GM19438 (cell line): ENCODE measurements around the gene FAM20C.
"Not testable (repeated sequence)": the region's sequence is repeated elsewhere in the genome, so short reads cannot be mapped to it uniquely, and the experiment has no call there.

Experiments
- ATAC-seq: cut with Tn5 transposase; IDR thresholded peaks from one replicate; pipeline ENCODE4 v1.9.1; 2021; ENCODE audit warnings: low read depth; ENCODE audit not compliant: unreplicated experiment

FAM20C gene

DNA sequence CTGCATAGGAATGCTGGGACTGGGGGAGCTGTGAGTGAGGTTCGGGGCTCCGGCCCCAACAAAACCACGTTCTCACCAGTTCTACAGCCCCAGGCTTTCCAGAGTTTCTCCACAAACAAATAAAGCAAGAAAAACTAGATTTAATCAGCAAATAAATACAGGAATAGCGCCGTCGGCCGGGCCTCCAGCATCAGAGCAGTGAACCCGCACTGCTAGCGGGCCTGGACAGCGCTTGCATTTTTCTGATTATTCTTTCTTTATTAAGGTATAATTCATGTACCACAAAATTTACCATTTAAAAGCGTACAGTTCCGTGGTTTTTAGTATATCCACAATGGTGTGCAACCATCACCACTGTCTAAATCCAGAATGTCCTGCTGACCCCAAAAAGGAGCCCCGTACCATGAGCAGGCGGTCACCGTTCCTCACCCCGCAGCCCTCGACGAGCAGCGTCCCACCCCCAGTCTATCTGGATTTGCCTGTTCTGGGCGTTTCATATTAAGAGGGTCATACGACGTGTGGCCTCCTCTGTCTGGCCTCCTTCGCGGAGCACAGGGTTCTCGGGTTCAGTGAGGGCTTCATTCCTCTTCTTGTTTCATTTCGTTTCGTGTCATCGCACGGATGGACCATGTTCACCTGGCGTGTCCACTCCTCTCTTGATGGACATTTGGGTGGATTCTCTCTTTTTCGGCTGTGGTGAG is 62.1 kb downstream of the FAM20C start:
- ATAC-seq: no peak

DNA sequence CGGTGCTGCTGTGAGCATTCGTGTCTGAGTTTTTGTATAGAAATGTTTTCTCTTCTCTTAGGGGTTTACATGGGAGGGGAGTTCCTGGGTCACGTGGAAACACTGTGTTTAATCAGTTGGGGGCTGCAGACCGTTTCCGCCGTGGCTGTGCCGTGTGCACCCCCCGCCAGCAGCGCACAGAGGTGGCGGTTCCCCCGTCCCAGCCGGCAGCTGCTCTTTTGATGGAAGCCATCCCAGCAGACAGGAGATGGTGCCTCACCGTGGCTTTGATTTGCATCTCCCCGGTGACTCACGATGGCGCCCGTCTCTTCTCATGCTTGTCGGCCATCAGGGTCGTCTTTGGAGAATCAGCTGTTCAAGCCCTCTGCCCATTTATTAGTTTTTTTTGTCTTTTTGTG is 62.7 kb downstream of the FAM20C start:
- no peak for ATAC-seq

DNA sequence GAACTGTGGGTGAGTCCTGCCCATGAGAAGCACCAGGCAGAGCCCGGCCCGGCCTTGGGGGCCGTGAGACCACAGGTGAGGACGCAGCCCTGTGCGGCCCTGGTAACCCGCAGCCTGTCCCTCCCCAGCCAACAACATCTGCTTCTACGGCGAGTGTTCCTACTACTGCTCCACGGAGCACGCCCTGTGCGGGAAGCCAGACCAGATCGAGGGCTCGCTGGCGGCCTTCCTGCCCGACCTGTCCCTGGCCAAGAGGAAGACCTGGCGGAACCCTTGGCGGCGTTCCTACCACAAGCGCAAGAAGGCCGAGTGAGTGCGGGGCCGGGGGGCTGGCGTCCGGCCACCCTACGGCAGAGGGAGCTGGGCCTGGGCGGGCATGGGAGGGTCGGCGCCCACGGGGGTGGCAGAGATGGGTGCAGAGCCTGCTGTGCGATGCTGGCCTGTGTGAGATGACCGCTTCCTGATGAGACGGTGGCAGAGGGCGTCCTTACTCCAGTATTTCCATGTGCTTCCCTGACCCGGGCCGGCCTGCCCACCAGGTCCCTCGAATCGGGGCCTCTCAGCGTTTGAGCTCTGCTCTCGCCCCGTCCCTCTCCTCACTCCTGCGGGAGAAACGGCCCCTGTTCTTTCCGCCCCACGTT is 63.5 kb downstream of the FAM20C start:
- ATAC-seq: no peak

DNA sequence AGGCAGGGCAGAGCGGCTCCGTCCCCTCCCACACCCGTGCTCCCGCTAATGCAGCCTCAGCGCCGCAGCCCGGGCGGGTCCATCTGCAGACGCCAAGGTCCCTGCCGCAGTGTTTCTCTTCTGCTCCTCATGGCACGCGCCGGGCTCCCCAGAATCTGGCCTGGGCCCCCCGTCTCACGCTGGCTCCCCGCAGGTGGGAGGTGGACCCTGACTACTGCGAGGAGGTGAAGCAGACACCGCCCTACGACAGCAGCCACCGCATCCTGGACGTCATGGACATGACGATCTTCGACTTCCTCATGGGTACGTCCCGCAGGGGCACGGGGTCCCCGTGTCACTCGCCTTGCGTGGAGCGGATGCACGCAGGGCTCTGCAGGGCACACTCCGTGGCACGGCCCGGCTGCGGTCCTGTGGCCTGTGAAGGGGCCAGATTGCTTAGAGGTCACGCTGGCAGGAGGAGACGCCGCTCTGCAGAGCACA is 64.1 kb downstream of the FAM20C start:
- ATAC-seq: no peak

DNA sequence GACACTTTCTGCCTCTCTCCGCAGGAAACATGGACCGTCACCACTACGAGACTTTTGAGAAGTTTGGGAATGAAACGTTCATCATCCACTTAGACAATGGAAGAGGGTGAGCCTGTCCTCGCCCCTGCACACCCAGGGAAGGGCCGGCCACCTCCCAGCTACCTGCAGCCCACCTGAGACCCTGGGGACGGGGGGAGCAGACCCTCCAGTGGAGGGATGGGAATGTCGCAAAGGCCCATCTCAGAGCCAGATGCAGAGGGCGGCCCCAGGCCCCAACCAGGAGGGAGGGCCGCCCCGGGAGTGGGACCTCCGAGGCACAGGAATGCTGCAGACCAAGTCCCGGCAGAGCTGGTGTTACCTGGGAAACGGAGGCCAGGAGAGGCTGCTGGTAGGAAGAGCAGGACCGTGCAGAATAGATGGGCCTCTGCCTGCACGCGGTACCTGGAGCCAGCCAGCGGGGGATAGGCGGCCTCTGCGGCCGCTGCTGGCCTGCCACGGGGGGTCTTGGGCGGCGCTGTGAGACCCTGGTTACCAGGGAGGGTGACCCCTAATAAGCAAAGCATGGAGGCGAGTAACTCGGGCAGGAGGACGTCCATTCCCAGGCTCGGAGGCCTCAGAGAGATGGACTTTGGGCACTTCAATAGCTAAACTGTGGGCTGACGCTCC is 64.7 kb downstream of the FAM20C start:
- ATAC-seq: no peak

DNA sequence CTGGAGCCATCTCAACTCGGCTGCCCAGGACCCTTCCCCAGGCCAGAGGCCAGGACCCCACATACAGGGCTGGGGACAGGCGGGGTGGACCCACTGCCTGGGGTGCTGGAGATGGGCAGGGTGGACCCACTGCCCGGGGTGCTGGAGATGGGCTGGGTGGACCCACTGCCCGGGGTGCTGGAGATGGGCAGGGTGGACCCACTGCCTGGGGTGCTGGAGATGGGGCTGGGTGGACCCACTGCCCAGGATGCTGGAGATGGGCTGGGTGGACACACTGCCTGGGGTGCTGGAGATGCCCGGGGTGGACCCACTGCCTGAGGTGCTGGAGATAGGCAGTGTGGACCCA is 65.2 kb downstream of the FAM20C start:
- no peak for ATAC-seq

DNA sequence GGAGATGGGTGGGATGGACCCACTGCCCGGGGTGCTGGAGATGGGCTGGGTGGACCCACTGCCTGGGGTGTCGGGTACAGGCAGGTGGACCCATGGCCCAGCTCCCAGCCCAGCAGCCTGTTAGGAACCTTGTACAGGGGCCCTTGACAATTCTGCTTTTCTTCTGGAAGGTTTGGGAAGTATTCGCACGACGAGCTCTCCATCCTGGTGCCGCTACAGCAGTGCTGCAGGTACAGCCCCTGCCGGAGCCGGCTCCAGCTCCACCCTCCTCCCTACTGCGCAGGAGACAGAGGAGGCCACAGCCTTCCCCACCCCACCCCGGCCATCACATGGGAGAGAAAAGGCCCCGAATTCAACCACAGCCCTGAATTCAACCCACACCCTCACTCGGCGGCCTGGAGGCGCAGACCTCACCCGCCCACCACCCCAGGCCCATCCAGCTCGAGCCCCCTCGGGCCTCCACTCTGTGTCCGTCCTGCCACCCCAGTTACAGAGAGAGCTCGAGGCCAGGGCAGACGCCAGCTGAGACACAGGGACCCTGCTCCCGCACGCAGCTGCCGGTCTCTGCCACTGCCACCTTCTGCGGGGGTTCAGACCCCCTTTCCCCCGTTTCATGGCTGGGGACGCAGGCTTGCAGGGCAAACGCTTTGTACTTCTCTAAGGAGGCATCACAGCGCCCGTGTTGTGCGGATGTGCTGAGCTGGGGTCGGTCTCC is 66.3 kb downstream of the FAM20C start:
- ATAC-seq: no peak

DNA sequence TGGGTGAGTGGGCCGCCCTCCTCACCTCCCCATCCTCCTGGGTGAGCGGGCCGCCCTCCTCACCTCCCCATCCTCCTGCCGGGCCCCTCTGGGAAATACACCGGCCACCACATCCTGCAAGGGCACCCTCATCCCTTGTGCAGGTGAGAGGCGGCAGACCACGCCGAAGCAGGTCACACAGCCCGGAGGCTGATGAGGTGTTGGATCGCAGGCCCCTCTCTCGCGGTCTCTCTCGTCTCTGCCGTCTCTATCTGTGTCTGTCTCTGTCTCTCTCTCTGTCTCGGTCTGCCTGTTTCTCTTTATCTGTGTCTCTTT is 66.8 kb downstream of the FAM20C start:
- no peak for ATAC-seq

DNA sequence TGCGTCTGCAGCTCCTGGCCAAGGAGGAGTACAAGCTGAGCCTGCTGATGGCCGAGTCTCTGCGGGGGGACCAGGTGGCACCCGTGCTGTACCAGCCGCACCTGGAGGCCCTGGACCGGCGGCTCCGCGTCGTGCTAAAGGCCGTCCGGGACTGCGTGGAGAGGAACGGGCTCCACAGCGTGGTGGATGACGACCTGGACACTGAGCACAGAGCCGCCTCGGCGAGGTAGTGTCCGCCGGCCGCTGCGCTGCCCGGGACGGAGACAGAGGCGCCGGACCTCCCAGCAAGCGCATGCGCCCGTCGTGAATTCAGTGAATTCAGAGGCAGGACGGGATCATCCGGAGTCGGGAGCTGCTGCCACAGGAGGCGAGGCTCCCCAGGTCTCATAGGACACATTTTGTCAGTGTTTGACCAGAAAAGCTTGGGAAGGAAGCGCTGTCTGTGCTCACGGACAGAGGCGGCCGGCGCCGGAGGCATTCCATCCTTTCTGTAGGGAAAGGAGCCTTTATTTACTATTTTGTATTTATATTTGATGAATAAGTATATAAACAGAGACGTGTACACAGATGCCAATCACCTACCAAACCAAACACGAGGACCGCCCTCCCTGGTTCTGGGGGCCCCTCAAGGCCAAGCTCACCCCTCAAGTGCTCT is 67.5 kb downstream of the FAM20C start:
- no peak for ATAC-seq

DNA sequence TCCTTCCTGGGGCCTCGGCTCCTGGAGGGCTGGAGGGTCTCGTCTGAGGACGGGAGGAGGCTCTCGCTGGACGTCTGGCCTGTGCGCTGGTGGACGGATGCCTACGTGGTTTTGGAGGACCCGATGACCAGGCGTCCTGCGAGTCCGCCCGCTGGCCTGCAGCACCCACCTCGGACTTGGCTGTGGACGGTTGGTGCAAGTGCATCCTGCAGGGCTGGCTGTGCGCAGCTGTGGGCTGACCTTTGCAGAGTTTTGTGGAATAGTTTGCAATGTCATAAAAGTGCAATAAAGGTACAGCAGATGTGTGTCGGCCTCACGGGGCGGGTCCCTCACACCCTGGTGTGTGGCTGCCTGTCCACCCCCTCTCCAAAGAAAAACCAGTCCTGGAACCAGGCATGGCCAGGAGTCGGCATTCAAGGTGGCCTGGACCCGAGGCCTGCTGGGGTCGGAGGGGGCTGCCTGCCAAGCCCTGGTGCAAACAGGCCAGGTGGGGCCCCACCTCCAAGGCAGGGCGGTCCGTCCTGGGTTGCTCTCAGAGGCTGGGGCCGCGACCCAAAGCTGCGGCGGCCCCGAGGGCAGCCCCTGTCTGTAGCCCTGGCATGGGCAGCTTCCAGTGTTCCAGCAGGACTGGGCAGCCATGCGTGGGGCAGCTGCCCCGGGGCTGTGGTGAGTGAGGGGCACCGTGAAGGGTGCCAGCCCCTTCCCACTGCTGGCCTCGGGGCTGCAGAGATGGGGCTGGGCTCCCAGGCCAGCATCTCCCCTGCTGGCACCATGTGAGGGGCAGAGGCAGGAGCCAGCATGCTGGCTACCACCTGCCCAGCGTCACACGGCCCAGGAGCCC is 68.3 kb downstream of the FAM20C start:
- no peak for ATAC-seq

DNA sequence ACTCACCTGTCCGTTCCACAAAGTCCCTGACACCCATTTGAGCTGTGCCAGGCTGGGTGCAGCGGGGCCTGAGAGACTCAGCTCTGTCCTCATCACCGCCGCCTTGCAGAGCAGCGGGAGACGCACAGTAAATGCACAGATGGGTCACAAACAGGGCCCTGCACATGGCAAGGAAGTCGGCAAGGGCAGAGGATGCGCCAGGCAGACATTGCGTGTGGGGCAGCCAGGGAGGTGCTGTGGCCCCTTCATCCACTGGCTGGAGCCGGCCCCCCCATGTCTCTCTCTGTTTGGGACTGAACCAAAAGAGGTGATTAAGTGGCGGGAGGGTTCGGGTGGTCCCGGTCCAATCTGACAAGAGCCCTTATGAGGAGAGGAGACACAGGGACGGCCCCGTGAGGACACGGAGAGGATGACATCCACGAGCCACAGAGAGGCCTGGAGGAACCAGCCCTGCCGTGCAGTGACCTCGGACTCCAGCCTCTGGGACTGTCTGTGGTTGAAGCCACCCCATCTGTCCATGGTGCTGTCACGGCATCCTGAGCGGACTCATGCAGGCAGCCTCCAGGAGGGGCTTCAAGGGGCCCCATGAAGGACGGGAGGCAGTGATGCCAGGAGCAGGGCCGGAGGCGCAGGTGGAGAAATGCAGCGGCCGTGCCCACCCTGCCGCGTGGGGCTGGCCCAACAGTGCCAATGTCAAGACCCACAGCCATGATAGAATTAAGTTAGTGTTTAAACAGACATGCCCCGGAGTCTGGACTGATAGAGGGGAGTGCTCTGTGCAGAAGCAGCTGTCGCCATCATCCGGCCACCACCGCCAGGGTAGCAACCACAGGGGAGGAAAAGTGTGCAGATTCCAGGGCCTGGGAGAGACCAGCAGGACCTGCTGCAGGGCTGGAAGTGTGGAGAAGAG is 69.2 kb downstream of the FAM20C start:
- ATAC-seq: no peak

DNA sequence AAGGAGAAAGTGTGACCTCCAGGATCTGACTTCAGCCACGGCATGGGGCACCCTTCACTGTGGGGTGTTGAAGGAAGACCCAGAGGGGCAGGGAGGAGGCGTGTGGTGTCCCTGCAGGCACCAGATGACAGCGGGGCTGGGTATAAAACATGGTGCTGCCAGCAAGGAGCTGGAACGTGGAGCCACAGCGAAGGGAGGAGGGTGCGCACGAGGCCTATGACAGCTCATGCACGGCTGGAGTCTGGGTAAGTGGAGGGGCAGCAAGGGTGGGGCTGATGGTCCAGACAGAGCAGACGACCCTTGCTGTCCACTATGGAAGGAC is 69.8 kb downstream of the FAM20C start:
- no peak for ATAC-seq

DNA sequence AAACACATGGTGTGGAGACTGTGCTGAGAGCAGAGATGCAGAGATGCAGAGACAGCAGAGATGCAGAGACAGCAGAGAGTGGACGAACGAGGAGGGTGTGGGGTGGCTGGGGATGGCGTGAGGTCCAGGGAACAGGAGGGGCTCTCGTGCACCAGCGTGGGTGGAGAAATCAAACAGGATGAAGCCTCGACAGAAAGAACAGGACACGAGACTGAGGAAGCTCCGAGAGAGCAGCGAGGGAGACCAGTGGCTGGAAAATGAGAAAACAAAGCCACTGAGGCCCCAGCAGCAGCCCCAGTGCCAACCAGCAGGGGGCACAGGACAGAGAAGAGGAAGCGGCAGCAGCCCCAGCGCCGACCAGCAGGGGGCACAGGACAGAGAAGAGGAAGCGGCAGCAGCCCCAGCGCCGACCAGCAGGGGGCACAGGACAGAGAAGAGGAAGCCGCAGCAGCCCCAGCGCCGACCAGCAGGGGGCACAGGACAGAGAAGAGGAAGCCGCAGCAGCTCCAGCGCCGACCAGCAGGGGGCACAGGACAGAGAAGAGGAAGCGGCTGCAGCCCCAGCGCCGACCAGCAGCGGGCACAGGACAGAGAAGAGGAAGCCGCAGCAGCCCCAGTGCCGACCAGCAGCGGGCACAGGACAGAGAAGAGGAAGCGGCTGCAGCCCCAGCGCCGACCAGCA is 70.4 kb downstream of the FAM20C start:
- not testable (repeated sequence) for ATAC-seq

DNA sequence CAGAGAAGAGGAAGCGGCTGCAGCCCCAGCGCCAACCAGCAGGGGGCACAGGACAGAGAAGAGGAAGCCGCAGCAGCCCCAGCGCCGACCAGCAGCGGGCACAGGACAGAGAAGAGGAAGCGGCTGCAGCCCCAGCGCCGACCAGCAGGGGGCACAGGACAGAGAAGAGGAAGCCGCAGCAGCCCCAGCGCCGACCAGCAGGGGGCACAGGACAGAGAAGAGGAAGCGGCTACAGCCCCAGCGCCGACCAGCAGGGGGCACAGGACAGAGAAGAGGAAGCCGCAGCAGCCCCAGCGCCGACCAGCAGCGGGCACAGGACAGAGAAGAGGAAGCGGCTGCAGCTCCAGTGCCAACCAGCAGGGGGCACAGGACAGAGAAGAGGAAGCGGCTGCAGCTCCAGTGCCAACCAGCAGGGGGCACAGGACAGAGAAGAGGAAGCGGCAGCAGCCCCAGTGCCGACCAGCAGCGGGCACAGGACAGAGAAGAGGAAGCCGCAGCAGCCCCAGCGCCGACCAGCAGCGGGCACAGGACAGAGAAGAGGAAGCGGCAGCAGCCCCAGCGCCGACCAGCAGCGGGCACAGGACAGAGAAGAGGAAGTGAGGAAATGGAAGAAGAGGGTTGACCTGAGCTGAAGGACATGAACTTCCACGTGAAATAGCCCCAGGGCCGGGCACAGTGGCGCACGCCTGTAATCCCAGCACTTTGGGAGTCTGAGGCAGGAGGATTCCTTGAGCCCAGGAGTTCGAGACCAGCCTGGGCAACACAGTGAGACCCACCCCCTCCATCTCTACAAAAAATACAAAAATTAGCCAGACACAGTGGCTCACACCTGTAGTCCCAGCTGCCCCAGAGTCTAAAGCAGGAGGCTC is 71.3 kb downstream of the FAM20C start:
- not testable (repeated sequence) for ATAC-seq

DNA sequence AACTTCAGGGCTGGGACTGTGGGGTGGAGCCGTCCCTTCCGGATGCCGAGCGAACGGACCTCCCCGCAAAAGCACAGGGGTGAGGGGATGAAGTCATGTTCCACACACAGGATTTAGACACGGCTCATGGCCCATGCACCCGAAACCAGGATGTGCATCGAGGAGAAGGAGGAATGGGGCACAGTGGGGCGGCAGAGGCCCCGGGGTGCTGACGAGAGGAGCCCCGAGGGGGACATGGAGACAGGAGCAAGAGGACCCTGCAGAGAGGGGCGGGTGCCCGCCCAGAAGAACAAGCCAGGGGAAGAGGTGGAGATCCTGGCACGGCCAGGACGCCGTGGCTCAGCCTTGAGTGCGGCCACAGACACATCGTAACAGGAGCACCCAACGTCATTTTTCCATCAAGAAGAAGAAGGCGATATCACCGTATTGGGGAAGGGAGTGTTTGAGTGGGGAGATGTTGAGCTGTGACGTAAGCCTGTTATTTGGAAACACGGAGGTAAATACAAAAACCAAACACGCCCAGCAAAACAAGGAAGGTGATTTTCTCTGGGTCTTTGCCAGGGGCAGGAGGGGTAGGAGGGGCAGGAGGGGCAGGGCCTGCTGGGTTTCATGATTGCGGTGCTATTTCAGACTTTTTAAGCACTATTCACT is 72.3 kb downstream of the FAM20C start:
- ATAC-seq: no peak

DNA sequence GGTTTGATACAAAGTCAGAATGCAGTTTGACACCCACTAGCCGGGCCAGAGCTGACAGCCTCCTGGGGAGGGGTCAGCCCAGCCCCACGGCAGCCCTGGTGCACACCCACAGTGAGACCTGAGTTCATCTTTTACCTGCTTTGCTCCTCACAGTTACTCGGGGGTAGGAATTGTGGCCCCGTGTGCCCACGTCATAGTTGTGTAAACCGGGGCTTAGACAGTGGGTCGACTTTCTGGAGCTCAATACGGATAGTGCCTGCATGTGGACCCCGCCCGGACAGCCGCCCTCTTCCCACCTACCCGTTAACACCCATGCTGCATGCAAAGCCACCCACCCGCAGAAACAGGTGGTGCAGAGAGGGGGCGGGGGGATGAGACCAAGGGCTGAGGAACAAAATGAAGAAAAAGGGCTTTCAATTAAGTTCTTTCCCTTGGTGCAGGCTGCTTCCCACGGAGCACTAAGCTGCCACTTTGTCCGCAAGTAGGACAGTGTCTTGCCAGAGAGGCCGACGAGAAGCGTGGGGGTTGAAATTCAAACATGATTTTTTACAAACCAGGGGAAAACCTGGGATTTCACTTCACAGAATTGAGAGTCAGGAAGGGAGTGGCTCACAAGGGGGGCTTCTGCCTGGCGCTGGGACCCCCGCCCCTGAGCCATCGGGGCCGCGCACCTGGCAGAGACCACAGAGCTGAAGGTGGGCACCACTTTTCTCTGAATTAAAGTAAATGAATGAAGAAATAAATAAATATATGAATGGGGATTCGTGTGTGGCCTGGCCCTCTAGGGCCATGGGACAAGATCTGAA is 73.0 kb downstream of the FAM20C start:
- ATAC-seq: no peak
